LHCN-M2 (cell line): ENCODE data around the gene ASB13. TPM values are rescaled to one million over a fixed set of nuclear protein-coding genes. Genes with fewer than 3 reads are reported as not detected.

ENCODE experiments used
- DNase-seq: peaks from one replicate; pipeline ENCODE4 v3.0.0-alpha.2; 2012; ENCODE audit warnings: low read depth
- total RNA-seq: library from RNA; depleted of rRNA; stranded (reverse); fragments of >200 nt; gene quantifications from 2 replicates; pipeline ENCODE4 v1.2.3, GENCODE V29; 2014; rRNA removed

Gene ASB13
- total RNA-seq, 1 experiment from 2014 or later: 9.5 TPM

GRCh38 chr10:5589011-5589660, 77.3 kb downstream of the ASB13 start:
- no peak for DNase-seq

Other genes starting within 250 kb of the ASB13 start
- not detected in 2 replicates for gene CALML5, start 167.0 kb downstream of the ASB13 start, total RNA-seq
- gene CALML3, start 141.6 kb downstream of the ASB13 start, total RNA-seq: not detected in 2 replicates
- gene TASOR2, start 18.2 kb upstream of the ASB13 start, total RNA-seq: 46.0 and 56.6 TPM in 2 replicates
- gene GDI2, start 146.8 kb upstream of the ASB13 start, total RNA-seq: 341 and 359 TPM in 2 replicates
- 9.9 and 10.6 TPM in 2 replicates for gene ANKRD16, start 223.3 kb upstream of the ASB13 start, total RNA-seq
- gene FBH1, start 223.6 kb upstream of the ASB13 start, total RNA-seq: 64.9 and 77.7 TPM in 2 replicates